IMR-90 (cell line): ENCODE data around the gene NUDT3. TPM values are rescaled to one million over a fixed set of nuclear protein-coding genes. Genes with fewer than 3 reads are reported as not detected.

Source experiments
- ATAC-seq: fragments of 200-7000 bp; cut with Tn5 transposase; 2 replicates; pipeline ENCODE4 v1.9.1; 2020; ENCODE audit warnings: low read depth, mild to moderate bottlenecking, moderate library complexity
- BruUV-seq: library from RNA; stranded (reverse); fragments of 400-500 nt; replicated peaks from 2 replicates; lab custom pipeline; 2021; lab: Mats Ljungman, UMichigan
- CTCF ChIA-PET: fragments of 300-600 bp; formaldehyde crosslinking; extraction: SDS; loops from one replicate; lab custom pipeline; 2021; ENCODE audit warnings: antibody characterized with exemption; lab: Yijun Ruan, JAX
- POLR2A ChIA-PET: fragments of 300-600 bp; sonication (Branson Sonifier 250); formaldehyde crosslinking; loops from one replicate; lab custom pipeline; 2022; ENCODE audit warnings: antibody characterized with exemption; ENCODE audit not compliant: unreplicated experiment; lab: Charles Lee
- DNase-seq: peaks from one replicate; pipeline ENCODE4 v3.0.0; 2013
- H2AFZ ChIP-seq: replicated peaks from 2 replicates; pipeline ENCODE3; 2013; ENCODE audit warnings: low read length, mild to moderate bottlenecking; ENCODE audit not compliant: poor library complexity
- H2AK5ac ChIP-seq: 2 replicates; pipeline ENCODE4 v1.6.1; 2013; ENCODE audit warnings: low read depth, low read length, inconsistent platforms
- H2AK9ac ChIP-seq: replicated peaks from 2 replicates; pipeline ENCODE3; 2013; ENCODE audit warnings: mild to moderate bottlenecking, low read depth, low read length, moderate library complexity; ENCODE audit not compliant: poor library complexity
- H2BK120ac ChIP-seq: 2 replicates; pipeline ENCODE4 v1.6.1; 2013; ENCODE audit warnings: low read depth, low read length, inconsistent platforms
- H2BK15ac ChIP-seq: 3 replicates; pipeline ENCODE4 v1.6.1; 2013; ENCODE audit warnings: low read depth, low read length, inconsistent platforms
- H2BK20ac ChIP-seq: 2 replicates; pipeline ENCODE4 v1.6.1; 2013; ENCODE audit warnings: low read depth, mild to moderate bottlenecking, inconsistent platforms, low read length, moderate library complexity
- H2BK5ac ChIP-seq: 2 replicates; pipeline ENCODE4 v1.6.1; 2013; ENCODE audit warnings: mild to moderate bottlenecking, low read depth, low read length, inconsistent platforms; ENCODE audit not compliant: poor library complexity, severe bottlenecking
- H3K14ac ChIP-seq: replicated peaks from 2 replicates; pipeline ENCODE4 v1.6.1; 2013; ENCODE audit warnings: low read depth, low read length, inconsistent platforms
- H3K18ac ChIP-seq: 2 replicates; pipeline ENCODE4 v1.6.1; 2013; ENCODE audit warnings: low read depth, low read length, control low read depth
- H3K23ac ChIP-seq: 2 replicates; pipeline ENCODE4 v1.6.1; 2013; ENCODE audit warnings: low read depth, low read length, inconsistent platforms
- H3K27ac ChIP-seq: 2 replicates; pipeline ENCODE4 v1.5.1; 2013; ENCODE audit warnings: mild to moderate bottlenecking, control low read depth, low read length; ENCODE audit not compliant: insufficient read depth
- H3K27me3 ChIP-seq: 2 replicates; pipeline ENCODE4 v1.6.1; 2013; ENCODE audit warnings: low read length; ENCODE audit not compliant: control insufficient read depth, insufficient read depth
- H3K36me3 ChIP-seq: 2 replicates; pipeline ENCODE4 v1.6.1; 2013; ENCODE audit warnings: low read length, mixed read lengths; ENCODE audit not compliant: control insufficient read depth, insufficient read depth
- H3K4ac ChIP-seq: 2 replicates; pipeline ENCODE4 v1.6.1; 2013; ENCODE audit warnings: low read depth, low read length, inconsistent platforms
- H3K4me1 ChIP-seq: 2 replicates; pipeline ENCODE4 v1.6.1; 2013; ENCODE audit warnings: low read length, mixed read lengths; ENCODE audit not compliant: control insufficient read depth, insufficient read depth
- H3K4me2 ChIP-seq: 2 replicates; pipeline ENCODE4 v1.6.1; 2013; ENCODE audit warnings: low read depth, mild to moderate bottlenecking, control low read depth, low read length, moderate library complexity
- H3K4me3 ChIP-seq: 2 replicates; pipeline ENCODE4 v1.5.1; 2013; ENCODE audit warnings: low read depth, mild to moderate bottlenecking, control low read depth, low read length, moderate library complexity; ENCODE audit not compliant: insufficient read depth
- H3K56ac ChIP-seq: 2 replicates; pipeline ENCODE4 v1.6.1; 2013; ENCODE audit warnings: low read length, inconsistent platforms; ENCODE audit not compliant: insufficient read depth; ENCODE audit errors: extremely low read depth
- H3K79me1 ChIP-seq, 2 experiments: 2 replicates each; pipeline ENCODE4 v1.6.1; 2013; ENCODE audit warnings: low read length in 2 of 2, inconsistent platforms in 1 of 2, low read depth in 1 of 2
- H3K9ac ChIP-seq: 2 replicates; pipeline ENCODE4 v1.6.1; 2013; ENCODE audit warnings: low read depth, low read length, control low read depth
- H3K9me1 ChIP-seq: 2 replicates; pipeline ENCODE4 v1.6.1; 2013; ENCODE audit warnings: low read length, inconsistent platforms; ENCODE audit not compliant: insufficient read depth
- H3K9me3 ChIP-seq: 2 replicates; pipeline ENCODE4 v1.6.1; 2013; ENCODE audit warnings: low read length; ENCODE audit not compliant: control insufficient read depth, insufficient read depth
- H4K20me1 ChIP-seq: 2 replicates; pipeline ENCODE4 v1.6.1; 2013; ENCODE audit warnings: low read length, inconsistent platforms; ENCODE audit not compliant: insufficient read depth
- H4K5ac ChIP-seq: 2 replicates; pipeline ENCODE4 v1.6.1; 2013; ENCODE audit warnings: mild to moderate bottlenecking, low read depth, low read length, control low read depth
- H4K8ac ChIP-seq, 2 experiments: 2 replicates each; pipeline ENCODE4 v1.6.1; 2013; ENCODE audit warnings: low read depth in 2 of 2, low read length in 2 of 2, control low read depth in 1 of 2, inconsistent platforms in 1 of 2
- H4K91ac ChIP-seq: 2 replicates; pipeline ENCODE4 v1.6.1; 2013; ENCODE audit warnings: low read depth, low read length, inconsistent platforms; ENCODE audit not compliant: insufficient read depth
- BHLHE40 ChIP-seq: fragments of 150-350 bp; IDR thresholded peaks from 2 replicates; pipeline ENCODE4 v1.6.1; 2016; ENCODE audit warnings: mild to moderate bottlenecking, low read depth, low read length
- CEBPB ChIP-seq: IDR thresholded peaks from 2 replicates; pipeline ENCODE4 v1.6.1; 2012; ENCODE audit warnings: low read depth, low read length, improper control_type of control experiment
- CHD1 ChIP-seq: IDR thresholded peaks from 2 replicates; pipeline ENCODE4 v1.6.1; 2012; ENCODE audit warnings: low read depth, low read length, improper control_type of control experiment
- ELK1 ChIP-seq: fragments of 150-350 bp; IDR thresholded peaks from 2 replicates; pipeline ENCODE4 v1.6.1; 2016; ENCODE audit warnings: low read depth, mild to moderate bottlenecking, low read length, moderate library complexity, borderline replicate concordance
- FOS ChIP-seq: fragments of 150-350 bp; IDR thresholded peaks from 2 replicates; pipeline ENCODE4 v1.6.1; 2016; ENCODE audit warnings: low read depth, low read length
- MAFK ChIP-seq: IDR thresholded peaks from 2 replicates; pipeline ENCODE4 v1.6.1; 2012; ENCODE audit warnings: low read depth, low read length, improper control_type of control experiment
- MXI1 ChIP-seq: IDR thresholded peaks from 2 replicates; pipeline ENCODE4 v1.6.1; 2012; ENCODE audit warnings: low read depth, mild to moderate bottlenecking, low read length, moderate library complexity, borderline replicate concordance
- NFE2L2 ChIP-seq: fragments of 150-350 bp; IDR thresholded peaks from 2 replicates; pipeline ENCODE4 v1.6.1; 2016; ENCODE audit warnings: low read depth, mild to moderate bottlenecking, low read length
- POLR2A ChIP-seq: IDR thresholded peaks from 2 replicates; pipeline ENCODE4 v1.6.1; 2012; ENCODE audit warnings: mild to moderate bottlenecking, low read depth, low read length
- RAD21 ChIP-seq: IDR thresholded peaks from 2 replicates; pipeline ENCODE4 v1.6.1; 2012; ENCODE audit warnings: low read length, improper control_type of control experiment
- RFX5 ChIP-seq: IDR thresholded peaks from 2 replicates; pipeline ENCODE4 v1.8.0; 2012; ENCODE audit warnings: low read depth, mild to moderate bottlenecking, low read length, moderate library complexity
- WGBS, 2 experiments: methylation state at CpG; one replicate each; pipeline versions ENCODE4 v1.1.5 to v1.1.7; 2013; ENCODE audit warnings: missing lambda C conversion rate in 2 of 2; ENCODE audit not compliant: insufficient read length in 1 of 2; ENCODE audit errors: extremely low coverage in 2 of 2; 5-methylcytosine and 5-hydroxymethylcytosine counted together
- dilution Hi-C: fragments of 300-500 bp; cut with HindIII; formaldehyde crosslinking; loops from one replicate; pipeline ENCODE4 v1.14.3; 2018; ENCODE audit warnings: low sequenced_read_pairs; ENCODE audit not compliant: unreplicated experiment
- in situ Hi-C: fragments of 300-500 bp; cut with MboI; formaldehyde crosslinking; loops from 3 replicates; pipeline ENCODE4 v1.14.3; 2019; ENCODE audit warnings: low sequenced_read_pairs, inconsistent platforms, mixed read lengths
- intact Hi-C: fragments of 100-400 bp; cut with micrococcal nuclease; formaldehyde crosslinking; loops from 2 replicates; pipeline ENCODE4 v1.10.0; 2022
- polyA plus RNA-seq, 3 experiments: library from polyadenylated mRNA; depleted of rRNA; stranded (reverse); fragments of >200 nt; gene quantifications; 2 replicates each; pipeline ENCODE4 v1.2.3, GENCODE V29; 2012; ENCODE audit warnings: low replicate concordance in 1 of 3
- total RNA-seq: library from RNA; depleted of rRNA; stranded (reverse); fragments of >200 nt; gene quantifications from 2 replicates; pipeline ENCODE4 v1.2.3, GENCODE V29; 2012

Gene NUDT3
- total and polyA plus RNA-seq, 2 of the 4 experiments (the other 2 are of a cell fraction) = 10.1 to 17.2 TPM

- no TSS peak for BruUV-seq
- dilution Hi-C loops (no loop called here), in situ Hi-C loops (no loop called here), intact Hi-C loops (no loop called here)
- Histone ChIP-seq H3K4ac (no peak overlapping the region), H3K9me1 (peaks cover 11% of the 10 kb centered on the region; the same call in 1 of the 2 replicates), H3K9me3 (no peaks in the 10 kb centered on the region), H3K27me3 (no peaks in the 10 kb centered on the region), H2AK5ac (no peak overlapping the region), H2BK120ac (no peak overlapping the region), H3K56ac (no peak overlapping the region), H4K5ac (no peak overlapping the region), H2AFZ (no peak overlapping the region), H3K4me1 (0 out of 2 replicates have a peak, but pooled peaks cover 2% of the 10 kb centered on the region), H3K18ac (no peak overlapping the region), H2BK15ac (no peak overlapping the region), H3K23ac (no peak overlapping the region), H3K79me1 (no peaks in the 10 kb centered on the region), H4K8ac (no peak overlapping the region), H4K20me1 (no peaks in the 10 kb centered on the region; the same call in 1 of the 2 replicates), H3K27ac (no peak overlapping the region), H3K14ac (no peak overlapping the region), H3K9ac (no peak overlapping the region), H4K91ac (no peak overlapping the region), H2AK9ac (no peak overlapping the region), H2BK20ac (no peak overlapping the region), H3K4me2 (no peak overlapping the region), H3K4me3 (no peak overlapping the region), H3K36me3 (peaks cover 6% of the 10 kb centered on the region; the same call in 1 of the 2 replicates), H2BK5ac (no peak overlapping the region)
- ATAC-seq (no peak), DNase-seq (no peak)
- ChIA-PET POLR2A (interaction anchor here (0.6 kb wide), 1 partner anchor 11 kb away, joined by 4 read pairs; no protein-coding TSS in a partner anchor), CTCF (no interaction called here)
- TF ChIP-seq NFE2L2 (no peak), FOS (no peak), POLR2A (no peak), CHD1 (no peak), MAFK (no peak), ELK1 (no peak), RAD21 (no peak), RFX5 (no peak), MXI1 (no peak), BHLHE40 (no peak), CEBPB (no peak)
- 91% methylated on average over 5 of the region's 5 CpGs; no CpG with 5 or more reads in 1 of the 2 experiments for WGBS, 2 experiments
Observed at GRCh38 chr6:34276191-34276590, 116.3 kb downstream of the NUDT3 start.
